ENCODE results near the gene HSBP1. TPM values are rescaled to one million over a fixed set of nuclear protein-coding genes. Genes with fewer than 3 reads are reported as not detected.
A peak's percentile ranks its signal among the peaks of the same experiment; 100 is the strongest.

Gene HSBP1
- total and polyA plus RNA-seq, 9 of the 15 experiments (the other 6 are each of a cell fraction or from before 2014, with no cell fraction given) = 84.9 to 677 (median 204) TPM

DNA sequence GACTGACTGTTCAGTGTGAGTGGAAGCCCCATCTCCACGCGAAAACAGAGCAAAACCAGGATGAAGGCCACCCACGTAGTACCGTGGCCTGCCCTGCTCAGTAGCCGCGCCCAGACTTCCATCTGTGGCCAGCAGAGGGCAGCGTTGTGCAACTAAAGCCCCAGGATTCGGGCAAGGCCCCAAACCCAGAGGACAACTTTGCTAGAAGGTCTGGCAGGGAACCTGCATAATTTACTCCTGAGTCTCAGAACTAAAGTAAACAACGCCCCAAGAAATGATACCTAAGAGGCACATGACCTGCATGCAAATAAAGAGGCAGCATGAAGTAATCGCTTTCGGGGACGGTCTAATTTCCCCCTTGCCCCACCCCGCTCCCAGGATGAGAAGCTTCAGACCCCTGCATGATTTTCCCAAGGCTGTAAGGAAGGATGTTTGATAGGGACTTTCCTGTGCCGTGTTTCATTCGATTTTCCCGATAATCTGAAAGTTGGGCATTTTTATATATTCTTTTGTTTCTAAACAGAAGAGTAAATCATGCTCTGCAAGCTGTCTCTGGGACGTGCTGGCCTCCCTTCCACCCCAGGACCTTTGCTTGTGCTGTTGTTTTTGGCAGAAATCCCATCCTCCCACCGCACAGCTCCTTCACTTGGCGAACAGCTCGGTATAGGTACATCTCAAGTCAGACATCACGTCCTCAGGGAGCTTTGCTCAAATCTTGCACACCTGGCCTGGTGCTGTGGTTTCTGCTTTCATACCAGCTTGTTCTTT, 18.6 kb downstream of the HSBP1 start (continued):
- no peak for TF ChIP-seq EHMT2 (IDR thresholded peaks at IDR 0.05)
- TF ChIP-seq FUS (optimal IDR thresholded peaks at IDR 0.05; ENCODE audit: low read depth, low read length) = no peak
- TF ChIP-seq EGR1 (conservative IDR thresholded peaks at IDR 0.05) = peak; percentile 75
- TF ChIP-seq STAG1 (CRISPR knock-in tag; IDR thresholded peaks at IDR 0.05; ENCODE audit: borderline replicate concordance) = peak; percentile 68; the same call in 1 of the 2 replicates
- TF ChIP-seq HOMEZ (CRISPR knock-in tag; IDR thresholded peaks at IDR 0.05) = no peak
- TF ChIP-seq KLF16 (IDR thresholded peaks at IDR 0.05) = peak; percentile 32; the same call in 1 of the 2 replicates
- no peak for TF ChIP-seq NR2F6 (CRISPR knock-in tag; IDR thresholded peaks at IDR 0.05)
- TF ChIP-seq MXI1 (IDR thresholded peaks at IDR 0.05; ENCODE audit: low read depth, low read length) = no peak
- TF ChIP-seq, protein P1, sequence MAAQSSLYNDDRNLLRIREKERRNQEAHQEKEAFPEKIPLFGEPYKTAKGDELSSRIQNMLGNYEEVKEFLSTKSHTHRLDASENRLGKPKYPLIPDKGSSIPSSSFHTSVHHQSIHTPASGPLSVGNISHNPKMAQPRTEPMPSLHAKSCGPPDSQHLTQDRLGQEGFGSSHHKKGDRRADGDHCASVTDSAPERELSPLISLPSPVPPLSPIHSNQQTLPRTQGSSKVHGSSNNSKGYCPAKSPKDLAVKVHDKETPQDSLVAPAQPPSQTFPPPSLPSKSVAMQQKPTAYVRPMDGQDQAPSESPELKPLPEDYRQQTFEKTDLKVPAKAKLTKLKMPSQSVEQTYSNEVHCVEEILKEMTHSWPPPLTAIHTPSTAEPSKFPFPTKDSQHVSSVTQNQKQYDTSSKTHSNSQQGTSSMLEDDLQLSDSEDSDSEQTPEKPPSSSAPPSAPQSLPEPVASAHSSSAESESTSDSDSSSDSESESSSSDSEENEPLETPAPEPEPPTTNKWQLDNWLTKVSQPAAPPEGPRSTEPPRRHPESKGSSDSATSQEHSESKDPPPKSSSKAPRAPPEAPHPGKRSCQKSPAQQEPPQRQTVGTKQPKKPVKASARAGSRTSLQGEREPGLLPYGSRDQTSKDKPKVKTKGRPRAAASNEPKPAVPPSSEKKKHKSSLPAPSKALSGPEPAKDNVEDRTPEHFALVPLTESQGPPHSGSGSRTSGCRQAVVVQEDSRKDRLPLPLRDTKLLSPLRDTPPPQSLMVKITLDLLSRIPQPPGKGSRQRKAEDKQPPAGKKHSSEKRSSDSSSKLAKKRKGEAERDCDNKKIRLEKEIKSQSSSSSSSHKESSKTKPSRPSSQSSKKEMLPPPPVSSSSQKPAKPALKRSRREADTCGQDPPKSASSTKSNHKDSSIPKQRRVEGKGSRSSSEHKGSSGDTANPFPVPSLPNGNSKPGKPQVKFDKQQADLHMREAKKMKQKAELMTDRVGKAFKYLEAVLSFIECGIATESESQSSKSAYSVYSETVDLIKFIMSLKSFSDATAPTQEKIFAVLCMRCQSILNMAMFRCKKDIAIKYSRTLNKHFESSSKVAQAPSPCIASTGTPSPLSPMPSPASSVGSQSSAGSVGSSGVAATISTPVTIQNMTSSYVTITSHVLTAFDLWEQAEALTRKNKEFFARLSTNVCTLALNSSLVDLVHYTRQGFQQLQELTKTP (IDR thresholded peaks at IDR 0.05; ENCODE audit: low read depth in 1 of 2, partially characterized antibody in 2 of 2) = no peak
- no peak for TF ChIP-seq ZBTB7A (IDR thresholded peaks at IDR 0.05; ENCODE audit: borderline replicate concordance, control insufficient read depth, low read depth, low read length)
- peak; percentile 88 to 98 for TF ChIP-seq RAD21 (CRISPR knock-in tag; conservative IDR thresholded peaks at IDR 0.05 in 1 of 2, IDR thresholded peaks at IDR 0.05 in 1 of 2)
- no peak for TF ChIP-seq MCM2 (IDR thresholded peaks at IDR 0.05; ENCODE audit: low read depth)
- TF ChIP-seq PHB (CRISPR knock-in tag; IDR thresholded peaks at IDR 0.05) = no peak
- TF ChIP-seq ZNF778 (CRISPR knock-in tag; IDR thresholded peaks at IDR 0.05) = no peak
- TF ChIP-seq ZNF507 (tag; conservative IDR thresholded peaks at IDR 0.05) = no peak
- TF ChIP-seq, protein P2, sequence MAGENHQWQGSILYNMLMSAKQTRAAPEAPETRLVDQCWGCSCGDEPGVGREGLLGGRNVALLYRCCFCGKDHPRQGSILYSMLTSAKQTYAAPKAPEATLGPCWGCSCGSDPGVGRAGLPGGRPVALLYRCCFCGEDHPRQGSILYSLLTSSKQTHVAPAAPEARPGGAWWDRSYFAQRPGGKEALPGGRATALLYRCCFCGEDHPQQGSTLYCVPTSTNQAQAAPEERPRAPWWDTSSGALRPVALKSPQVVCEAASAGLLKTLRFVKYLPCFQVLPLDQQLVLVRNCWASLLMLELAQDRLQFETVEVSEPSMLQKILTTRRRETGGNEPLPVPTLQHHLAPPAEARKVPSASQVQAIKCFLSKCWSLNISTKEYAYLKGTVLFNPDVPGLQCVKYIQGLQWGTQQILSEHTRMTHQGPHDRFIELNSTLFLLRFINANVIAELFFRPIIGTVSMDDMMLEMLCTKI (IDR thresholded peaks at IDR 0.05; ENCODE audit: partially characterized antibody) = no peak
- TF ChIP-seq NCOA1 (IDR thresholded peaks at IDR 0.05; ENCODE audit: low read depth) = no peak
- TF ChIP-seq ESRRA (IDR thresholded peaks at IDR 0.05; ENCODE audit: borderline replicate concordance, low read depth) = peak; percentile 14; the same call in 1 of the 2 replicates
- TF ChIP-seq KDM5B (IDR thresholded peaks at IDR 0.05; ENCODE audit: insufficient replicate concordance, low read depth, low read length) = no peak
- no peak for TF ChIP-seq YBX1 (IDR thresholded peaks at IDR 0.05)
- TF ChIP-seq, protein P3, sequence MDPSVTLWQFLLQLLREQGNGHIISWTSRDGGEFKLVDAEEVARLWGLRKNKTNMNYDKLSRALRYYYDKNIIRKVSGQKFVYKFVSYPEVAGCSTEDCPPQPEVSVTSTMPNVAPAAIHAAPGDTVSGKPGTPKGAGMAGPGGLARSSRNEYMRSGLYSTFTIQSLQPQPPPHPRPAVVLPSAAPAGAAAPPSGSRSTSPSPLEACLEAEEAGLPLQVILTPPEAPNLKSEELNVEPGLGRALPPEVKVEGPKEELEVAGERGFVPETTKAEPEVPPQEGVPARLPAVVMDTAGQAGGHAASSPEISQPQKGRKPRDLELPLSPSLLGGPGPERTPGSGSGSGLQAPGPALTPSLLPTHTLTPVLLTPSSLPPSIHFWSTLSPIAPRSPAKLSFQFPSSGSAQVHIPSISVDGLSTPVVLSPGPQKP (CRISPR knock-in tag; IDR thresholded peaks at IDR 0.05) = no peak

Measured in K562 (cell line).